KBM-7 (cell line): Measurements from ENCODE around the gene AFG1L.
"Not testable (repeated sequence)": the region's sequence is repeated elsewhere in the genome, so short reads cannot be mapped to it uniquely, and the experiment has no call there.

Source experiments
- DNase-seq: peaks from one replicate; pipeline ENCODE4 v3.0.0-alpha.2; 2015
- in situ Hi-C: fragments of 300-500 bp; cut with MboI; formaldehyde crosslinking; loops from 2 replicates; pipeline ENCODE4 v1.14.3; 2020; ENCODE audit warnings: low sequenced_read_pairs, low pct_unique_long_range_greater_than_20kb, mixed read lengths

The AFG1L gene

GRCh38 chr6:108383981-108384380, 89.1 kb downstream of the AFG1L start:
- in situ Hi-C loops: no loop called here
- no peak for DNase-seq

- in situ Hi-C loops, DNase-seq: not testable (repeated sequence)
Observed at GRCh38 chr6:108389190-108389589, 94.3 kb downstream of the AFG1L start.

GRCh38 chr6:108395297-108395696, 100.4 kb downstream of the AFG1L start:
- DNase-seq: no peak
- in situ Hi-C loops: no loop called here

GRCh38 chr6:108403236-108403635, 108.4 kb downstream of the AFG1L start:
- in situ Hi-C loops: no loop called here
- peak; percentile 20 for DNase-seq

GRCh38 chr6:108406943-108407342, 112.1 kb downstream of the AFG1L start:
- in situ Hi-C loops: no loop called here
- no peak for DNase-seq

DNA sequence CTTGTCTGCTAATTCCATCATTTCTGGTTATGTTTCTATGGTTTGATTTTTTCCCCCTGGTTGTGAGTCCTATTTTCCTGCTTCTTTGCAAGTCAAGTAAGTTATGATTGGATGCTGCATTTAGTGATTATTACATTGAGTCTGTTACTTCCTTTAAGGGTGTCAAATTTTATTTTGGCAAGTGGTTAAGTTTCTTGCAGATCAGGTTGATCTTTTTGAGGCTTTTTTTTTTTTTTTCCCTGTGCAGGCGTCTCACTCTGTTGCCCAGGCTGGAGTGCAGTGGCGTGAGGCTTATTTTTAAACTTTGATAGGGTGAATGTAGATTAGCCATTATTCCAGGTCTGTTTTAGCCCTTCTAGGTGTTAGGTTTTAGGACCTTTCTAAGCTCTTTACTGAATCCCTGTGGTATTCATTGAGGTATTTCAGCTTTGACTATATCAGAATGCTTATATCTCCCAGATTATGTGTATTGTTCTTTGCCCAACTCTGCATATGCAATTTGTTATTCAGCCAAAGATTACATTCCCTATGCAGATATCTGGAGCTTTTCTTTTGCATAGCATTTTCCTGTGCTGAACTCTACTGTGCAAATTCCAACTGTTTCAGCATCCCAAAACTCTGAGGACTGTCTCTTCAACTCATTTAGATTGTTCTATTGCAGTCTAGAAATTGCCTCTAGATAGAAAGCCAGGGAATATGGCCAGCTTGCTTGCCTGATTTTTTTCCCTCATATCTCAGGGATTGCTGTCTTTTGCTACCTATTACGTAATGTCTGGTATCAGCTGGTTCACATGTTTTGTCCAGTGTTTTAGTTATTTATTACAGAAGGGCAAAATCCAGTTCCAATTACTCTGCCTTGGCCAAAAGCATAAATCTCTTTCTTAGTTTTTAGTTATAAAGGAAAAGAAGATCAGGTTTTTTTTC, 113.3 kb downstream of the AFG1L start:
- in situ Hi-C loops: no loop called here
- DNase-seq: no peak

- no peak for DNase-seq
- in situ Hi-C loops: no loop called here
Observed at GRCh38 chr6:108408861-108409260, 114.0 kb downstream of the AFG1L start.

- not testable (repeated sequence) for DNase-seq
Observed at GRCh38 chr6:108416047-108416833, 121.4 kb downstream of the AFG1L start.

DNA sequence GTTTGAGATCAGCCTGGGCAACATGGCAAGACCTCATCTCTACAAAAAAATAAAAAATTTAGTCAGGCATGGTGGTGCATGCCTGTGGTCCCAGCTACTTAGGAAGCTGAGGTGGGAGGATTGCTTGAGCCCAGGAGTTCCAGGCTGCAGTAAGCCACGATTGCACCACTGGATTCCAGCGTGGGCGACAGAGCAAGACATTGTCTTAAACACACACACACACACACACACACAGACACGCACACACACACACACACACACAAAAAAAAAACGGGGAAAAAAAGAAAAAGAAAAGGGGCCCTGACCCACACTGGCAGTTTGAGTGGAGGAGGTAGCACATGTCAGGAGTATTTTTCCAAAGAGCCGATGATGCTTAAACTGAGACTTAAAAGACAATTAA, 122.2 kb downstream of the AFG1L start:
- no peak for DNase-seq
- in situ Hi-C loops: no loop called here

More at GRCh38 chr6:108416047-108416833, 121.4 kb downstream of the AFG1L start:
- in situ Hi-C loops: not testable (repeated sequence)

DNA sequence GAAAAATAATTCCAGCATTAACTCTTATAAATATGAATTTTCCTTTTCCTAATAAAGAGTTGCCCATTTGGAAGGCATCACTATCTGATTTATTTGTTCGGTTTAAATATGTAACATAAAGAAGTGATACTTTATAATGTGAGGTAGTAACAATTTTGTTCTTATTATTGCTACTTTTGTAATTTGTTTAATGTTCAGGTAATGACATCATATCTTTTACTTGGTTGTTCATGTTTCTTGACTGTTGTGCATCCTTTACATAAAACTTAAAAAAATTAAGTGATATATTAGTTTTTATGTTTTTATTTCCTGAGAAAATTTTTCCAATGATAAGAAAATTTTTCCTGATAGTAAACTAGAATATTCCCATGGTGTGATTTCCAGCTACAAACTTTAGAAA, 124.6 kb downstream of the AFG1L start:
- DNase-seq: no peak
- in situ Hi-C loops: no loop called here

GRCh38 chr6:108419934-108420609, 125.2 kb downstream of the AFG1L start:
- no peak for DNase-seq
- in situ Hi-C loops: no loop called here

DNA sequence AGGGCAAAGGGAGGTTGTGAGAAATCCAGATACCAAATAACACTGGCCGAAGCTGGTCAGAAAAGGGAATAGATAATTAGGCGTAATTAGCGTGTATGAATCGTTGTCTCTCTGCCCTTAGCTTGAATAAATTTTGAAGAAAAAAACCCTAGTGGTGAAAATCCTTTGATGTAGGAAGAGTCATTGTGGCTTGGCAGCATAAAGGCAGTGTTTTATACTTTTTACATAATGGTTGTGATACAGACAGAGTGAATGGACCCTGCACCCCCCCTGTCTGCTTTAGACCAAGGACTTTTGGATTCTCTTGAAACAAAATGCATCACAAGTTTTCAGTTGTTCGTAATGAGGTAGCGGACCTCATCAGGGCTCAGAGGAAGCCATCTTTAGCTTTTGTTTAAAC, 126.5 kb downstream of the AFG1L start:
- DNase-seq: no peak
- in situ Hi-C loops: no loop called here

GRCh38 chr6:108423982-108424705, 129.3 kb downstream of the AFG1L start:
- DNase-seq: no peak
- in situ Hi-C loops: no loop called here

DNA sequence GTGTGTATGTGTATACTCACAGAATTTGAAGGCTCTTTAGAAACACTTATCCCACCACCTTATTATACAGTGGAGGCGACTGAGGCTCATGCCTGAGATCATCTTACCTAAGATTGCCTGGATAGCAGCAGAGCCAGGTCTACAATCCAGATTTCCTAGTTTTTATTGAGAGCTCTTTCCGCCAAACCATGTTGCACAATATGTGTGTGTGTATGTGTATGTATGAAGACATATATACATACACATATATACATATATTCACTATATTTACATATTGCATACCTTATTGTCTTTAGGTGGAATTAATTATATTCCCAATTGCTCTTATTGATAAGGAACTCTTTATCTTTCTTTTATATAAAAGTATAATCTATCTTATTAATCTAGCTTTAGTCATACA, 130.6 kb downstream of the AFG1L start:
- DNase-seq: no peak
- in situ Hi-C loops: no loop called here

DNA sequence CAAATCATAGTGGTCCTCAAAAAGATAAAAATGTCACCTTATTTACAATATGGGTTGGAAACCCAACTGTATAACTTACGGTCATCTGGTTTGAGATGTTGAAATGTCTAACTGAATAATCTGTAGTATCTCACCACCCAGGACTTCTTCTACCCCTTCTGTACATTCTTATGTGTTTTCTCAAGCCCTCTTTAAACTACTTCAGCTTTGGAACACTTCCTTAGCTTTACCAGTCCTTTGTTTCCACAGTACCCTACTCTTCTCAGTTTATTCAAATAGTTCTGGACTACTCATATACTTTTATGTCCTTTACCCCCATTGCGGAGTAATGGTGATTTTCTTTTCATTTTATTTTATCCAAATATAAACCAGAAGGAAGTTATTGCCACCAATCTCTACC, 137.3 kb downstream of the AFG1L start:
- in situ Hi-C loops: no loop called here

GRCh38 chr6:108432792-108433191, 137.9 kb downstream of the AFG1L start:
- in situ Hi-C loops: no loop called here
- peak; percentile 43 for DNase-seq

More for the DNA sequence above, 137.3 kb downstream of the AFG1L start:
- DNase-seq: no peak

DNA sequence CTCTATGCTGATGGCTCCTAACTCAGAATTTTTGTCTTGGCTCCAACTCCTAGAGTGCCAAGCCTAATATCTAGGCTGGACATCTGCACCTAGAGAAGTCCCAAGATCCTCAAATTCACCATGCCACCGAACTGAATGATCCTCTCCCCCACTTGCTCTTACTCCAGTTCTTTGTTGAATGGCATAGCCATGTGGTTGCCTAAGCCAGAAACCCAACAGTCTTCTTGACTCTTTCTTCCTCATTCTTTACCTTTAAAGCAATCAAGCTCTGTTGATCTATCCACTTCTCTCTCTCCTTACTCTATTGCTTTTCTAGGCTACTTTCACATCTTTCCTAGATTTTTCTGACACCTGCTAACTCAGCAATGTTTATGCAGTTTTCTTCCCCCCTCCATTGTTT, 139.4 kb downstream of the AFG1L start:
- in situ Hi-C loops: no loop called here
- DNase-seq: peak; percentile 26

DNA sequence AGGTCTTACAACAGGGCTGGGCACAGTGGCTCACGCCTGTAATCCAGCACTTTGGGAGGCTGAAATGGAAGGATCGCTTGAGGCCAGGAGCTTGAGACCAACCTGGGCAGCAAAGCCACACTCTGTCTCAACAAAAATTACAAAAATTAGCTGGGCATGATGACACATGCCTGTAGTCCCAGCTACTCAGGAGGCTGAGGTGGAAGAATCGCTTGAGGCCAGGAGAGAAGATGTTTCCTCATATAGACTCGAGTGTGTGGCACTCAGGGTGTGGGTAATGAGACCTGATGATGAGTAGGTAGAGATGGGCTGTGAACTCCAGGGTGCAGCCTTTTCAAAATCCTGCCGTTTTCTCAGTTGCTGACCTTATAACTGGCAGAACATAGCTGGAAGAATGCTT, 140.5 kb downstream of the AFG1L start:
- DNase-seq: no peak
- in situ Hi-C loops: no loop called here

GRCh38 chr6:108436771-108437170, 141.9 kb downstream of the AFG1L start:
- in situ Hi-C loops: no loop called here
- DNase-seq: no peak
